Dendritic cell treated with granulocyte-macrophage colony-stimulating factor and Interleukin-4, amounts not matched to agents 40 ng/mL and 50 ng/mL, for 4 days (primary cell): ENCODE results near the gene MSMP.

Experiments used
- H3K27ac Mint-ChIP-seq: one replicate; pipeline ENCODE4 v1.8.0; 2022; ENCODE audit warnings: mild to moderate bottlenecking, mixed read lengths
- H3K27me3 Mint-ChIP-seq: one replicate; pipeline ENCODE4 v1.8.0; 2022; ENCODE audit warnings: mild to moderate bottlenecking, mixed read lengths
- H3K36me3 Mint-ChIP-seq: one replicate; pipeline ENCODE4 v1.8.0; 2022; ENCODE audit warnings: low read depth, mixed read lengths
- H3K4me1 Mint-ChIP-seq: one replicate; pipeline ENCODE4 v1.8.0; 2022; ENCODE audit warnings: low read depth, mixed read lengths
- H3K4me3 Mint-ChIP-seq: one replicate; pipeline ENCODE4 v1.8.0; 2022; ENCODE audit warnings: mild to moderate bottlenecking, moderate library complexity, mixed read lengths
- H3K9me3 Mint-ChIP-seq: one replicate; pipeline ENCODE4 v1.8.0; 2022; ENCODE audit warnings: mixed read lengths
- intact Hi-C: fragments of 100-400 bp; cut with micrococcal nuclease; formaldehyde crosslinking; loops from one replicate; pipeline ENCODE4 v1.15.0; 2022

MSMP gene

GRCh38 chr9:35754264-35754663 is at the start of gene MSMP:
Gene MSMP (minus strand): TSS chr9:35754276. CDS start chr9:35754129, 147 bp downstream.
- Mint-ChIP-seq H3K4me1 (peaks cover 37% of the 10 kb centered on the region), H3K27me3 (peaks cover 9% of the 10 kb centered on the region), H3K9me3 (no peaks in the 10 kb centered on the region), H3K4me3 (no peak within 1 kb of the TSS), H3K27ac (no peak within 1 kb of the TSS), H3K36me3 (peaks cover 49% of the 10 kb centered on the region)
- intact Hi-C loops: no loop called here

- H3K27ac Mint-ChIP-seq: no peak overlapping the region
- no peaks in the 10 kb centered on the region for H3K9me3 Mint-ChIP-seq
- H3K36me3 Mint-ChIP-seq: no peaks in the 10 kb centered on the region
- intact Hi-C loops: no loop called here
- peaks cover 17% of the 10 kb centered on the region for H3K27me3 Mint-ChIP-seq
- H3K4me3 Mint-ChIP-seq: no peak overlapping the region
- H3K4me1 Mint-ChIP-seq: peaks cover 10% of the 10 kb centered on the region
These were observed 47.5 kb upstream of the MSMP start for GRCh38 chr9:35801328-35802128.

GRCh38 chr9:35800530-35800929 is 46.5 kb upstream of the MSMP start:
- Mint-ChIP-seq H3K4me3 (no peak overlapping the region), H3K27ac (no peak overlapping the region), H3K36me3 (no peaks in the 10 kb centered on the region), H3K4me1 (peaks cover 13% of the 10 kb centered on the region), H3K27me3 (peaks cover 17% of the 10 kb centered on the region), H3K9me3 (no peaks in the 10 kb centered on the region)
- intact Hi-C loops: no loop called here

GRCh38 chr9:35798658-35799374 is 44.7 kb upstream of the MSMP start:
- Mint-ChIP-seq H3K27ac (no peak overlapping the region), H3K9me3 (no peaks in the 10 kb centered on the region), H3K4me3 (no peak overlapping the region), H3K4me1 (peaks cover 15% of the 10 kb centered on the region), H3K36me3 (no peaks in the 10 kb centered on the region), H3K27me3 (peaks cover 9% of the 10 kb centered on the region)
- intact Hi-C loops: no loop called here

GRCh38 chr9:35797311-35798109 is 43.4 kb upstream of the MSMP start:
- Mint-ChIP-seq H3K36me3 (no peaks in the 10 kb centered on the region), H3K27ac (no peak overlapping the region), H3K4me3 (no peak overlapping the region), H3K4me1 (peaks cover 15% of the 10 kb centered on the region), H3K27me3 (peaks cover 15% of the 10 kb centered on the region), H3K9me3 (no peaks in the 10 kb centered on the region)
- intact Hi-C loops: no loop called here

GRCh38 chr9:35795695-35796094 is 41.6 kb upstream of the MSMP start:
- peaks cover 21% of the 10 kb centered on the region for H3K4me1 Mint-ChIP-seq
- H3K9me3 Mint-ChIP-seq: no peaks in the 10 kb centered on the region
- H3K36me3 Mint-ChIP-seq: no peaks in the 10 kb centered on the region
- no peak overlapping the region for H3K4me3 Mint-ChIP-seq
- no peak overlapping the region for H3K27ac Mint-ChIP-seq
- intact Hi-C loops: no loop called here
- H3K27me3 Mint-ChIP-seq: peaks cover 24% of the 10 kb centered on the region

GRCh38 chr9:35793461-35793860 is 39.4 kb upstream of the MSMP start:
- Mint-ChIP-seq H3K27ac (no peak overlapping the region), H3K27me3 (peaks cover 25% of the 10 kb centered on the region), H3K4me1 (peaks cover 25% of the 10 kb centered on the region), H3K9me3 (no peaks in the 10 kb centered on the region), H3K36me3 (no peaks in the 10 kb centered on the region), H3K4me3 (no peak overlapping the region)
- intact Hi-C loops: no loop called here

GRCh38 chr9:35792826-35793225 is 38.8 kb upstream of the MSMP start:
- no peaks in the 10 kb centered on the region for H3K9me3 Mint-ChIP-seq
- peaks cover 25% of the 10 kb centered on the region for H3K27me3 Mint-ChIP-seq
- H3K27ac Mint-ChIP-seq: no peak overlapping the region
- no peak overlapping the region for H3K4me3 Mint-ChIP-seq
- no peaks in the 10 kb centered on the region for H3K36me3 Mint-ChIP-seq
- peaks cover 25% of the 10 kb centered on the region for H3K4me1 Mint-ChIP-seq
- intact Hi-C loops: no loop called here

- H3K4me1 Mint-ChIP-seq: peaks cover 31% of the 10 kb centered on the region
- H3K36me3 Mint-ChIP-seq: no peaks in the 10 kb centered on the region
- intact Hi-C loops: no loop called here
- no peak overlapping the region for H3K27ac Mint-ChIP-seq
- no peaks in the 10 kb centered on the region for H3K9me3 Mint-ChIP-seq
- H3K4me3 Mint-ChIP-seq: no peak overlapping the region
- H3K27me3 Mint-ChIP-seq: peaks cover 25% of the 10 kb centered on the region
These were observed 38.1 kb upstream of the MSMP start for GRCh38 chr9:35792024-35792813.

- Mint-ChIP-seq H3K4me3 (peak within 1 kb of the TSS; percentile 70), H3K9me3 (no peaks in the 10 kb centered on the region), H3K4me1 (peaks cover 26% of the 10 kb centered on the region), H3K36me3 (no peaks in the 10 kb centered on the region), H3K27me3 (peaks cover 25% of the 10 kb centered on the region), H3K27ac (peak within 1 kb of the TSS; percentile 18)
- intact Hi-C loops: no loop called here
These were observed 37.3 kb upstream of the MSMP start, which contains the start of gene NPR2 for GRCh38 chr9:35791297-35791921. Gene NPR2 (plus strand): TSS chr9:35791591. CDS start chr9:35792409, 818 bp downstream.

GRCh38 chr9:35790385-35791296 is 36.6 kb upstream of the MSMP start:
- H3K36me3 Mint-ChIP-seq: no peaks in the 10 kb centered on the region
- no peaks in the 10 kb centered on the region for H3K9me3 Mint-ChIP-seq
- H3K27ac Mint-ChIP-seq: peak overlapping the region; percentile 18
- H3K4me1 Mint-ChIP-seq: peaks cover 25% of the 10 kb centered on the region
- intact Hi-C loops: loop anchor here (1.0 kb wide), 2 partner anchors 36 to 92 kb away; no protein-coding TSS in a partner anchor
- H3K4me3 Mint-ChIP-seq: peak overlapping the region; percentile 70
- peaks cover 25% of the 10 kb centered on the region for H3K27me3 Mint-ChIP-seq

GRCh38 chr9:35790025-35790384 is 35.9 kb upstream of the MSMP start:
- Mint-ChIP-seq H3K4me1 (peaks cover 25% of the 10 kb centered on the region), H3K27me3 (peaks cover 25% of the 10 kb centered on the region), H3K27ac (no peak overlapping the region), H3K9me3 (no peaks in the 10 kb centered on the region), H3K36me3 (no peaks in the 10 kb centered on the region), H3K4me3 (no peak overlapping the region)
- intact Hi-C loops: loop anchor here (1.0 kb wide), 2 partner anchors 36 to 92 kb away; no protein-coding TSS in a partner anchor
